MCF 10A (cell line): ENCODE measurements around the gene BTG1. TPM values are rescaled to one million over a fixed set of nuclear protein-coding genes. Genes with fewer than 3 reads are reported as not detected.

Experiments
- BruUV-seq: library from RNA; stranded (reverse); fragments of 400-500 nt; replicated peaks from 2 replicates; lab custom pipeline; 2021; lab: Mats Ljungman, UMichigan
- CTCF ChIA-PET: fragments of 300-600 bp; sonication (Branson Sonifier 250); formaldehyde crosslinking; extraction: SDS; loops from one replicate; lab custom pipeline; 2021; ENCODE audit warnings: antibody characterized with exemption, inconsistent platforms; lab: Yijun Ruan, JAX
- POLR2A ChIA-PET: fragments of 300-600, 350-650 bp; sonication (Branson Sonifier 250); formaldehyde crosslinking; extraction: SDS; loops from one replicate; lab custom pipeline; 2020; ENCODE audit warnings: antibody characterized with exemption, inconsistent platforms; lab: Yijun Ruan, JAX
- DNase-seq: peaks from one replicate; pipeline ENCODE4 v3.0.0-alpha.2; 2018; ENCODE audit not compliant: unreplicated experiment
- H3K27ac Mint-ChIP-seq: one replicate; pipeline ENCODE4 v1.8.0; 2022; ENCODE audit warnings: mild to moderate bottlenecking, low read depth, mixed read lengths; ENCODE audit not compliant: unreplicated experiment
- H3K27me3 Mint-ChIP-seq: one replicate; pipeline ENCODE4 v1.8.0; 2022; ENCODE audit warnings: mixed read lengths; ENCODE audit not compliant: insufficient read depth, unreplicated experiment
- H3K36me3 Mint-ChIP-seq: one replicate; pipeline ENCODE4 v1.8.0; 2022; ENCODE audit warnings: mild to moderate bottlenecking, moderate library complexity, mixed read lengths; ENCODE audit not compliant: insufficient read depth, unreplicated experiment
- H3K4me1 Mint-ChIP-seq: one replicate; pipeline ENCODE4 v1.8.0; 2022; ENCODE audit warnings: mixed read lengths; ENCODE audit not compliant: insufficient read depth, unreplicated experiment
- H3K4me3 Mint-ChIP-seq: one replicate; pipeline ENCODE4 v1.8.0; 2022; ENCODE audit warnings: mild to moderate bottlenecking, moderate library complexity, mixed read lengths; ENCODE audit not compliant: unreplicated experiment
- H3K9me3 Mint-ChIP-seq: one replicate; pipeline ENCODE4 v1.8.0; 2022; ENCODE audit warnings: mixed read lengths; ENCODE audit not compliant: unreplicated experiment
- intact Hi-C: fragments of 100-400 bp; cut with micrococcal nuclease; formaldehyde crosslinking; loops from 2 replicates; pipeline ENCODE4 v1.14.1; 2022
- total RNA-seq: library from RNA; stranded (reverse); gene quantifications from 2 replicates; pipeline ENCODE4 v1.2.3, GENCODE V29; 2022
- TF ChIP-seq, protein P1 (sequence below): fragments of 200-600 bp; IDR thresholded peaks from one replicate; pipeline ENCODE4 v1.8.0; 2022; ENCODE audit warnings: antibody characterized with exemption, mild to moderate bottlenecking; ENCODE audit not compliant: unreplicated experiment

BTG1 gene
- total RNA-seq, 1 experiment from 2014 or later: 128 TPM

DNA sequence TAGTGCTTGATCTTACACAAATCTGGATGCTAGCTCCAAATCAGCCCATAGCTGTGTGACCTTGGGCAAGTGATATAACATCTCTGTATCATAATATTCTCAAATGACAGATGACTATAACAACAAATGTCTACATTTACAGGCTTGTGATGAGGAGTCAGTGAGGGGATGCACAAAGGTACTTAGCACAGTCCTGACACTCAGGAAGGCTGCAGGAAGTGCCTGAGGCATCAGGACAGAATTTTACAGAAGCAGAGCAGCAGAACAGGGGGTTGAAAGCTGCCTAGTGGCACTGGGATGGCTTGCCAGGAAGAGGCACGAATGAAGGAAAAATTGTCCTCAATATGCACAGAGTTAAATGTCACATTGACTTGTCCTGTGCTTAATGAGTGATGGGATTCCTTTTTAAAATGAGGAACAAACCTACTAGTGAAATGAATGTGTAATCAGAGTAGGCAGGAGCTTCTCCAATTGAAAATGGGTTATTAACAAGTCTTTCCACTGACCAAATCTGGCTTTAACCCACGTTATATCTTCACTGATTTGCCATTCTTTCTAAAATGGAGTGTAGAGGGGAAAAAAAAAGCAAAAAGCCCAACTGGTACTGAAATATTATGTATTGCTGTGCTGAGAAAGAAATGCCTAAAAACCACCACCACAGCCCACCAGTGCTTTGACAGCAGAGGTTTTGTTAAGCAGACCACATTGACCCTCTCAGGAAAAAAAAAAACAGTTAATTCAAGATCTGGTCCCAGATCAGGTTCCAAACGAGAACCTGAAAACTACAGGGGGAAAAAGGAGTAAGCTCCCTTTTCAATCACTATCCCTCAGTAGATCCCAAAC, 11.6 kb downstream of the BTG1 start:
- Mint-ChIP-seq H3K36me3 (peaks cover 71% of the 10 kb centered on the region), H3K27ac (peak overlapping the region; percentile 90), H3K27me3 (no peaks in the 10 kb centered on the region), H3K9me3 (no peaks in the 10 kb centered on the region), H3K4me3 (peak overlapping the region; percentile 36), H3K4me1 (peaks cover 71% of the 10 kb centered on the region)
- intact Hi-C loops: no loop called here
- ChIA-PET CTCF (interaction anchor here (0.6 to 2.0 kb wide), 7 partner anchors 82 to 760 kb away, joined by 3 to 11 read pairs (median 3); no protein-coding TSS in a partner anchor), POLR2A (interaction anchor here (0.6 to 10.8 kb wide), 38 partner anchors 9 to 753 kb away, joined by 3 to 198 read pairs (median 4); partner anchors contain the start of gene BTG1)
- no TSS peak for BruUV-seq
- no peak for DNase-seq
- TF ChIP-seq, protein P1, sequence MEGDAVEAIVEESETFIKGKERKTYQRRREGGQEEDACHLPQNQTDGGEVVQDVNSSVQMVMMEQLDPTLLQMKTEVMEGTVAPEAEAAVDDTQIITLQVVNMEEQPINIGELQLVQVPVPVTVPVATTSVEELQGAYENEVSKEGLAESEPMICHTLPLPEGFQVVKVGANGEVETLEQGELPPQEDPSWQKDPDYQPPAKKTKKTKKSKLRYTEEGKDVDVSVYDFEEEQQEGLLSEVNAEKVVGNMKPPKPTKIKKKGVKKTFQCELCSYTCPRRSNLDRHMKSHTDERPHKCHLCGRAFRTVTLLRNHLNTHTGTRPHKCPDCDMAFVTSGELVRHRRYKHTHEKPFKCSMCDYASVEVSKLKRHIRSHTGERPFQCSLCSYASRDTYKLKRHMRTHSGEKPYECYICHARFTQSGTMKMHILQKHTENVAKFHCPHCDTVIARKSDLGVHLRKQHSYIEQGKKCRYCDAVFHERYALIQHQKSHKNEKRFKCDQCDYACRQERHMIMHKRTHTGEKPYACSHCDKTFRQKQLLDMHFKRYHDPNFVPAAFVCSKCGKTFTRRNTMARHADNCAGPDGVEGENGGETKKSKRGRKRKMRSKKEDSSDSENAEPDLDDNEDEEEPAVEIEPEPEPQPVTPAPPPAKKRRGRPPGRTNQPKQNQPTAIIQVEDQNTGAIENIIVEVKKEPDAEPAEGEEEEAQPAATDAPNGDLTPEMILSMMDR: no peak

GRCh38 chr12:92133171-92133570, 12.5 kb downstream of the BTG1 start:
- H3K27ac Mint-ChIP-seq: peak overlapping the region; percentile 90
- TF ChIP-seq, protein P1: no peak
- ChIA-PET POLR2A (interaction anchor here (1.0 to 10.8 kb wide), 25 partner anchors 9 to 752 kb away, joined by 3 to 198 read pairs (median 6); partner anchors contain the start of gene BTG1), CTCF (interaction anchor here (0.8 to 2.0 kb wide), 3 partner anchors 322 to 759 kb away, joined by 3 to 5 read pairs (median 3); no protein-coding TSS in a partner anchor)
- peaks cover 68% of the 10 kb centered on the region for H3K36me3 Mint-ChIP-seq
- BruUV-seq: no TSS peak
- peak overlapping the region; percentile 36 for H3K4me3 Mint-ChIP-seq
- DNase-seq: no peak
- intact Hi-C loops: no loop called here
- H3K4me1 Mint-ChIP-seq: peaks cover 63% of the 10 kb centered on the region
- no peaks in the 10 kb centered on the region for H3K9me3 Mint-ChIP-seq
- no peaks in the 10 kb centered on the region for H3K27me3 Mint-ChIP-seq

- ChIA-PET POLR2A (interaction anchor here (0.6 to 10.8 kb wide), 19 partner anchors 8 to 1171 kb away, joined by 3 to 198 read pairs (median 4); partner anchors contain the start of gene BTG1), CTCF (interaction anchor here (1.2 kb wide), 1 partner anchor 750 kb away, joined by 3 read pairs; no protein-coding TSS in a partner anchor)
- Mint-ChIP-seq H3K4me1 (peaks cover 54% of the 10 kb centered on the region), H3K36me3 (peaks cover 59% of the 10 kb centered on the region), H3K9me3 (no peaks in the 10 kb centered on the region), H3K27me3 (no peaks in the 10 kb centered on the region), H3K27ac (peak overlapping the region; percentile 59), H3K4me3 (peak overlapping the region; percentile 35)
- TF ChIP-seq, protein P1: no peak
- BruUV-seq: no TSS peak
- intact Hi-C loops: no loop called here
- no peak for DNase-seq
These were observed 13.4 kb downstream of the BTG1 start for GRCh38 chr12:92132288-92132687.

- peaks cover 54% of the 10 kb centered on the region for H3K36me3 Mint-ChIP-seq
- DNase-seq: no peak
- ChIA-PET POLR2A (interaction anchor here (0.6 to 10.8 kb wide), 7 partner anchors 9 to 750 kb away, joined by 3 to 198 read pairs (median 10); partner anchors contain the start of gene BTG1), CTCF (interaction anchor here (0.7 kb wide), 3 partner anchors 210 to 262 kb away, joined by 3 to 4 read pairs (median 3); no protein-coding TSS in a partner anchor)
- peak overlapping the region; percentile 17 for H3K27ac Mint-ChIP-seq
- TF ChIP-seq, protein P1: no peak
- peaks cover 41% of the 10 kb centered on the region for H3K4me1 Mint-ChIP-seq
- H3K4me3 Mint-ChIP-seq: no peak overlapping the region
- BruUV-seq: no TSS peak
- H3K27me3 Mint-ChIP-seq: no peaks in the 10 kb centered on the region
- intact Hi-C loops: no loop called here
- no peaks in the 10 kb centered on the region for H3K9me3 Mint-ChIP-seq
These were observed 14.6 kb downstream of the BTG1 start for GRCh38 chr12:92130999-92131398.
